ENCODE results near the gene NKAP. TPM values are rescaled to one million over a fixed set of nuclear protein-coding genes. Genes with fewer than 3 reads are reported as not detected.

NKAP gene
- total and polyA plus RNA-seq, 2 of the 13 experiments (the other 11 are each of a cell fraction or from before 2014, with no cell fraction given): 3.6 to 6.1 TPM

GRCh38 chrX:119871599-119872395 lies 71.8 kb downstream of the NKAP start, which contains the start of the genes NDUFA1 and RNF113A (continued):
- TF ChIP-seq ZNF572 (CRISPR knock-in tag; IDR thresholded peaks at IDR 0.05): no peak
- no peak for TF ChIP-seq SIX1 (CRISPR knock-in tag; IDR thresholded peaks at IDR 0.05; ENCODE audit: borderline replicate concordance)
- TF ChIP-seq HNRNPK (IDR thresholded peaks at IDR 0.05; ENCODE audit: low read depth, low read length, poor library complexity, severe bottlenecking): no peak
- peak; percentile 56; the same call in 1 of the 2 replicates for TF ChIP-seq FOXJ3 (CRISPR knock-in tag; IDR thresholded peaks at IDR 0.05; ENCODE audit: borderline replicate concordance)
- no peak for TF ChIP-seq ZNF292 (CRISPR knock-in tag; IDR thresholded peaks at IDR 0.05; ENCODE audit: borderline replicate concordance, low read depth)
- TF ChIP-seq, protein P1, sequence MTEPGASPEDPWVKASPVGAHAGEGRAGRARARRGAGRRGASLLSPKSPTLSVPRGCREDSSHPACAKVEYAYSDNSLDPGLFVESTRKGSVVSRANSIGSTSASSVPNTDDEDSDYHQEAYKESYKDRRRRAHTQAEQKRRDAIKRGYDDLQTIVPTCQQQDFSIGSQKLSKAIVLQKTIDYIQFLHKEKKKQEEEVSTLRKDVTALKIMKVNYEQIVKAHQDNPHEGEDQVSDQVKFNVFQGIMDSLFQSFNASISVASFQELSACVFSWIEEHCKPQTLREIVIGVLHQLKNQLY (CRISPR knock-in tag; IDR thresholded peaks at IDR 0.05): no peak
- TF ChIP-seq RFXAP (CRISPR knock-in tag; IDR thresholded peaks at IDR 0.05; ENCODE audit: borderline replicate concordance): peak; percentile 73; the same call in 1 of the 2 replicates
- no peak for TF ChIP-seq MIER3 (CRISPR knock-in tag; IDR thresholded peaks at IDR 0.05; ENCODE audit: borderline replicate concordance)
- peak; percentile 57; the same call in 1 of the 2 replicates for TF ChIP-seq ZSCAN31 (CRISPR knock-in tag; IDR thresholded peaks at IDR 0.05; ENCODE audit: low read depth)
- no peak for TF ChIP-seq ZBTB7B (CRISPR knock-in tag; IDR thresholded peaks at IDR 0.05)
- TF ChIP-seq HMGA1 (CRISPR knock-in tag; conservative IDR thresholded peaks at IDR 0.05): no peak
- TF ChIP-seq, protein P2, sequence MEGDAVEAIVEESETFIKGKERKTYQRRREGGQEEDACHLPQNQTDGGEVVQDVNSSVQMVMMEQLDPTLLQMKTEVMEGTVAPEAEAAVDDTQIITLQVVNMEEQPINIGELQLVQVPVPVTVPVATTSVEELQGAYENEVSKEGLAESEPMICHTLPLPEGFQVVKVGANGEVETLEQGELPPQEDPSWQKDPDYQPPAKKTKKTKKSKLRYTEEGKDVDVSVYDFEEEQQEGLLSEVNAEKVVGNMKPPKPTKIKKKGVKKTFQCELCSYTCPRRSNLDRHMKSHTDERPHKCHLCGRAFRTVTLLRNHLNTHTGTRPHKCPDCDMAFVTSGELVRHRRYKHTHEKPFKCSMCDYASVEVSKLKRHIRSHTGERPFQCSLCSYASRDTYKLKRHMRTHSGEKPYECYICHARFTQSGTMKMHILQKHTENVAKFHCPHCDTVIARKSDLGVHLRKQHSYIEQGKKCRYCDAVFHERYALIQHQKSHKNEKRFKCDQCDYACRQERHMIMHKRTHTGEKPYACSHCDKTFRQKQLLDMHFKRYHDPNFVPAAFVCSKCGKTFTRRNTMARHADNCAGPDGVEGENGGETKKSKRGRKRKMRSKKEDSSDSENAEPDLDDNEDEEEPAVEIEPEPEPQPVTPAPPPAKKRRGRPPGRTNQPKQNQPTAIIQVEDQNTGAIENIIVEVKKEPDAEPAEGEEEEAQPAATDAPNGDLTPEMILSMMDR (CRISPR knock-in tag; IDR thresholded peaks at IDR 0.05): no peak
- TF ChIP-seq PCBP2 (optimal IDR thresholded peaks at IDR 0.05; ENCODE audit: low read depth, low read length, poor library complexity, severe bottlenecking): no peak
- no peak for TF ChIP-seq NPAS2 (CRISPR knock-in tag; IDR thresholded peaks at IDR 0.05; ENCODE audit: borderline replicate concordance)
- TF ChIP-seq DZIP1 (CRISPR knock-in tag; IDR thresholded peaks at IDR 0.05): no peak
- 0 out of 2 replicates have a peak, but pooled peaks have one; percentile 73 for TF ChIP-seq ZNF256 (CRISPR knock-in tag; conservative IDR thresholded peaks at IDR 0.05)
- no peak for TF ChIP-seq ATF7-NPFF (CRISPR knock-in tag; IDR thresholded peaks at IDR 0.05; ENCODE audit: low read depth)
- no peak for TF ChIP-seq ZNF770 (CRISPR knock-in tag; IDR thresholded peaks at IDR 0.05)
- no peak for TF ChIP-seq ATAD3A (CRISPR knock-in tag; IDR thresholded peaks at IDR 0.05)
- TF ChIP-seq ZNF775 (CRISPR knock-in tag; IDR thresholded peaks at IDR 0.05; ENCODE audit: borderline replicate concordance): no peak
- no peak for TF ChIP-seq TBX3 (IDR thresholded peaks at IDR 0.05; ENCODE audit: borderline replicate concordance)

Data from HepG2 (cell line).